Cardiac muscle cell (in vitro differentiated cells and primary cell): ENCODE measurements around the gene PAAF1. TPM values are rescaled to one million over a fixed set of nuclear protein-coding genes. Genes with fewer than 3 reads are reported as not detected.

Experiments used
- DNase-seq, 2 donors: peaks; one replicate each; pipeline versions ENCODE4 v3.0.0 to v3.0.0-alpha.2; 2010 to 2017; ENCODE audit warnings: low read depth in 1 of 2, low spot score in 1 of 2
- H3K27ac ChIP-seq: fragments of 200-600 bp; sonication (generic); 2 replicates; pipeline ENCODE4 v1.5.1; 2016
- H3K27me3 ChIP-seq: fragments of 200-600 bp; sonication (generic); 2 replicates; pipeline ENCODE4 v1.6.0; 2016; ENCODE audit warnings: control low read depth
- H3K36me3 ChIP-seq: fragments of 200-600 bp; sonication (generic); 2 replicates; pipeline ENCODE4 v1.5.1; 2016; ENCODE audit warnings: control low read depth
- H3K4me1 ChIP-seq: fragments of 200-600 bp; sonication (generic); 2 replicates; pipeline ENCODE4 v1.8.1; 2017; ENCODE audit warnings: low read depth, mild to moderate bottlenecking, mixed run types
- H3K4me3 ChIP-seq: fragments of 200-600 bp; sonication (generic); 2 replicates; pipeline ENCODE4 v1.5.1; 2016; ENCODE audit warnings: mild to moderate bottlenecking
- H3K9me3 ChIP-seq: fragments of 200-600 bp; sonication (generic); 2 replicates; pipeline ENCODE4 v1.5.1; 2017; ENCODE audit warnings: low read depth, mild to moderate bottlenecking, control low read depth
- polyA plus RNA-seq: library from polyadenylated mRNA; unstranded; fragments of >200 nt; fragmentation: Nextera tagmentation; extraction: Ambion mirVana; gene quantifications from 2 replicates; pipeline ENCODE4 v1.2.1, GENCODE V29; 2016
- total RNA-seq: library from RNA; depleted of rRNA; stranded (reverse); fragments of >200 nt; gene quantifications from 2 replicates; pipeline ENCODE4 v1.2.3, GENCODE V29; 2016
- TF ChIP-seq, protein P1 (sequence below): IDR thresholded peaks from 2 replicates; pipeline ENCODE4 v1.5.1; 2012; ENCODE audit warnings: low read depth, mild to moderate bottlenecking, low read length

PAAF1 gene
- total and polyA plus RNA-seq, 2 experiments from 2014 or later: 63.9 to 97.2 TPM

DNA sequence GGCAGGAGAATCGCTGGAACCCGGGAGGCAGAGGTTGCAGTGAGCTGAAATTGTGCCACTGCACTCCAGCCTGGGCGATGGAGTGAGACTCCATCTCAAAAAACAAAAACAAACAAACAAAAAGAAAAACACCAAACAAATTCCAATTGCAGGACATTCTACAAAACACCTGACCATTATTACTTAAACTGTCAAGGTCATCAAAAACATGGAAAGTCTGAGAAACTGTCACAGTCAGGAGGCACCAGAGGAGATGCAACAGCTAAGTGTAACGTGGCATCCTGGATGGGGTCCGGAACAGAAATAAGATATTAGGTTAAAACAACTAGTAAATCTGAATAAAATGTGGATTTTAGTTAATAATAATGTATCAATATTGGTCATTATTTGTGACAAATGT lies 73.1 kb downstream of the PAAF1 start:
- no peaks in the 10 kb centered on the region for H3K27me3 ChIP-seq
- no peak overlapping the region for H3K27ac ChIP-seq
- no peaks in the 10 kb centered on the region for H3K9me3 ChIP-seq
- TF ChIP-seq, protein P1, sequence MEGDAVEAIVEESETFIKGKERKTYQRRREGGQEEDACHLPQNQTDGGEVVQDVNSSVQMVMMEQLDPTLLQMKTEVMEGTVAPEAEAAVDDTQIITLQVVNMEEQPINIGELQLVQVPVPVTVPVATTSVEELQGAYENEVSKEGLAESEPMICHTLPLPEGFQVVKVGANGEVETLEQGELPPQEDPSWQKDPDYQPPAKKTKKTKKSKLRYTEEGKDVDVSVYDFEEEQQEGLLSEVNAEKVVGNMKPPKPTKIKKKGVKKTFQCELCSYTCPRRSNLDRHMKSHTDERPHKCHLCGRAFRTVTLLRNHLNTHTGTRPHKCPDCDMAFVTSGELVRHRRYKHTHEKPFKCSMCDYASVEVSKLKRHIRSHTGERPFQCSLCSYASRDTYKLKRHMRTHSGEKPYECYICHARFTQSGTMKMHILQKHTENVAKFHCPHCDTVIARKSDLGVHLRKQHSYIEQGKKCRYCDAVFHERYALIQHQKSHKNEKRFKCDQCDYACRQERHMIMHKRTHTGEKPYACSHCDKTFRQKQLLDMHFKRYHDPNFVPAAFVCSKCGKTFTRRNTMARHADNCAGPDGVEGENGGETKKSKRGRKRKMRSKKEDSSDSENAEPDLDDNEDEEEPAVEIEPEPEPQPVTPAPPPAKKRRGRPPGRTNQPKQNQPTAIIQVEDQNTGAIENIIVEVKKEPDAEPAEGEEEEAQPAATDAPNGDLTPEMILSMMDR: no peak
- no peak for DNase-seq
- H3K4me3 ChIP-seq: no peak overlapping the region
- no peaks in the 10 kb centered on the region for H3K36me3 ChIP-seq
- no peaks in the 10 kb centered on the region for H3K4me1 ChIP-seq

DNA sequence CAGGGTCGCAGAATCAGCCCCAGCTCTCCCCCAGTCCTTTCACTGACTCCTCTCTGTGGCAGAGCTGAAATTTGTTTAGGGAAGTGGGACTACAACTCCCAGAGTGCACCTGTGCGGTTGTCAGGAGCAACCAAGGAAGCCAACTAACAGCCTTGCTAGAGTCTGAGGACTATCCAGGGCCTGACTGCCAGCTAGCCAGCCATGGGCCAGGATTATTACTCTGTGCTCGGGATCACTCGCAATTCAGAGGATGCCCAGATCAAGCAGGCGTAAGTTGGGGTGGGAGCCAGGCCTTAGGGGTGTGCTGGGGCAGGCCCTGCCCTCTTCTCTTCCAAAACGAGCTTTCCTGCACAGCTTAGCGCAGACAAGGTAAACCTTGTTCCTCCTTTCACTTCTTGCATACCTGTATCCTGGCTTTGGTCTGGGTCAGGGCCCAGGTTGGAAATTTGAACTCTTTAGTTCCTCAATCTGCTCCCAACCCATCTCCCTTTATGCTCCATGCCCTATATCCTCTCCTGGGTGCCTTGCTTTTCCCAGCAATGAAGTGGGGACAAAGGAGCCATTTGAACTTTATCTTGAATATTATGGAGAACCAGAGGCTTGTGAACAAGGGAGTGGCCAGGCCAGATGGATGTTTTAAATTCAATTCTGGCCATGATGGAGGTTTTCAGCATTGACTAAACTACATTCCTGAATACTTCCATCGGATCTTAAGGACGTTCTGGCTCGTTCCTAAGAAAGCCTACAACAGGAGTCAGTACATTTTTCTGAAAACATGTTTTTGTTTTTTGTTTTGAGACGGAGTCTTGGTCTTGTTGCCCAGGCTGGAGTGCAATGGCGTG lies 74.3 kb downstream of the PAAF1 start, which contains the start of gene DNAJB13:
DNAJB13 (plus strand) TSS at position 158 of the 842 bp plus-strand sequence; CDS start at position 202, 44 bp downstream.
- TF ChIP-seq, protein P1: no peak
- H3K9me3 ChIP-seq: no peaks in the 10 kb centered on the region
- no peaks in the 10 kb centered on the region for H3K4me1 ChIP-seq
- peaks cover 4% of the 10 kb centered on the region for H3K27me3 ChIP-seq
- no peaks in the 10 kb centered on the region for H3K36me3 ChIP-seq
- no peak within 1 kb of the TSS for H3K27ac ChIP-seq
- peak; percentile 58 to 74 for DNase-seq
- no peak within 1 kb of the TSS for H3K4me3 ChIP-seq

GRCh38 chr11:73951797-73952196 lies 75.0 kb downstream of the PAAF1 start:
- H3K4me1 ChIP-seq: no peaks in the 10 kb centered on the region
- no peaks in the 10 kb centered on the region for H3K9me3 ChIP-seq
- TF ChIP-seq, protein P1: no peak
- H3K36me3 ChIP-seq: no peaks in the 10 kb centered on the region
- no peak for DNase-seq
- no peak overlapping the region for H3K27ac ChIP-seq
- no peak overlapping the region for H3K4me3 ChIP-seq
- peaks cover 9% of the 10 kb centered on the region for H3K27me3 ChIP-seq

DNA sequence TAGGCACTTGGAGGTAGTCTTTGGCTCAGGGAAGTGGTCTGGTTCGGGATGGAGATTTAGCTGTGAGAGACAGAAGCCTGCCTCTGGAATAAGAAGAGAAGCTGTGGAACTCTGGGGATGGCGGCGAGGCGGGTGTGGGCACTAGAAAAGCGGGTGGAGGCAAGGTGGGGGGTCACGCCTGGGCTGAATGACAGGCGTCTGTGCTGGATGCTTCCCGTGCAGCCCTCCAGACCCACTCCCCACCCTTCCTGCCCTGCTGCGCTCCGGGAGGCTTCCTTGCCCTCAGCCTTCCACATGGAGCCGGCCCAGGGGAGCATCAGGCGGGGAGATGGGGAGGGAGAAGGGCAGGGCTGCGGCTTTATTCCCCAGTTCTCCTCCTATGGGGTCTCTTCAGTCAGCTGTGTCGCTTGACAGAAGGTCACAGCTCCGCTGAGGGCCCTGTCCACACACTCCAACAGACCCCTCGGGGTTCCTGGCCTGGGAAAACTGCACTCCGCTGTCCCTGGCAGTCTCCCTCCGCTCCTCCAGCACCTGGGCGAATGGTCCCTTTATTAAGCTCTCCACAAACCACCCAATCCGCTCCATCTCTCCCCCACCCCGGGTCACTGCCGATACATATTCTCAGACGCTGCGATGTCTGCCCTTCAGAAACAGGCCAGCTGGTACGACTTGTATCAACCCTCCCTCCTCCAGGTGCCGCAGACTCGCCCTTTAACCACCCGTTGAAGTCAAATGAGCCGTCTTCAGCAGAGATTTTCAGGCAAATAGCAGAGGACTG lies 80.3 kb downstream of the PAAF1 start:
- no peak overlapping the region for H3K27ac ChIP-seq
- TF ChIP-seq, protein P1: no peak
- no peaks in the 10 kb centered on the region for H3K9me3 ChIP-seq
- H3K27me3 ChIP-seq: peaks cover 29% of the 10 kb centered on the region
- no peaks in the 10 kb centered on the region for H3K36me3 ChIP-seq
- no peaks in the 10 kb centered on the region for H3K4me1 ChIP-seq
- no peak overlapping the region for H3K4me3 ChIP-seq
- DNase-seq: no peak

GRCh38 chr11:73957654-73958361 lies 81.0 kb downstream of the PAAF1 start:
- Histone ChIP-seq H3K27me3 (peaks cover 29% of the 10 kb centered on the region), H3K4me1 (no peaks in the 10 kb centered on the region), H3K36me3 (no peaks in the 10 kb centered on the region), H3K9me3 (no peaks in the 10 kb centered on the region), H3K27ac (no peak overlapping the region), H3K4me3 (no peak overlapping the region)
- no peak for DNase-seq
- TF ChIP-seq, protein P1: no peak
